ENCODE data around the gene SPG11. TPM values are rescaled to one million over a fixed set of nuclear protein-coding genes. Genes with fewer than 3 reads are reported as not detected.

SPG11 gene
- total and polyA plus RNA-seq, 9 of the 15 experiments (the other 6 are each of a cell fraction or from before 2014, with no cell fraction given) = 23.3 to 71.2 (median 45.6) TPM

GRCh38 chr15:44536962-44537734 is 126.3 kb downstream of the SPG11 start, which contains the start of gene EIF3J (continued):
- 0 out of 2 replicates have a peak, but pooled peaks have one; percentile 64 for TF ChIP-seq ZNF766 (CRISPR knock-in tag; conservative IDR thresholded peaks at IDR 0.05)
- TF ChIP-seq CTBP1 (IDR thresholded peaks at IDR 0.05; ENCODE audit: borderline replicate concordance) = 0 out of 2 replicates have a peak, but pooled peaks have one; percentile 9
- peak; percentile 23; the same call in 1 of the 2 replicates for TF ChIP-seq E2F3 (CRISPR knock-in tag; IDR thresholded peaks at IDR 0.05)
- TF ChIP-seq ETS1 (conservative IDR thresholded peaks at IDR 0.05; ENCODE audit: control insufficient read depth, low read depth, low read length) = peak; percentile 31; the same call in 1 of the 2 replicates
- TF ChIP-seq NR2F6 (CRISPR knock-in tag; IDR thresholded peaks at IDR 0.05) = no peak
- no peak; the same call in 1 of the 2 replicates for TF ChIP-seq IRF1 (CRISPR knock-in tag; IDR thresholded peaks at IDR 0.05; ENCODE audit: borderline replicate concordance)
- TF ChIP-seq TCF3 (CRISPR knock-in tag; IDR thresholded peaks at IDR 0.05) = no peak
- TF ChIP-seq PATZ1 (CRISPR knock-in tag; IDR thresholded peaks at IDR 0.05; ENCODE audit: borderline replicate concordance) = no peak
- peak; percentile 97 for TF ChIP-seq SUPT5H (IDR thresholded peaks at IDR 0.05)
- TF ChIP-seq NONO (IDR thresholded peaks at IDR 0.05; ENCODE audit: low read depth in 2 of 2, low read length in 1 of 2) = peak in 1 of 2 experiments; percentile 89; a peak in 2 of 4 replicates
- no peak for TF ChIP-seq SMARCB1 (IDR thresholded peaks at IDR 0.05; ENCODE audit: insufficient read length, low read depth)
- peak; percentile 87 for TF ChIP-seq ATF3 (IDR thresholded peaks at IDR 0.05)
- TF ChIP-seq ATF3 (CRISPR knock-in tag; conservative IDR thresholded peaks at IDR 0.05) = peak; percentile 66; the same call in 1 of the 2 replicates
- no peak for TF ChIP-seq XRCC4 (IDR thresholded peaks at IDR 0.05; ENCODE audit: extremely low read depth, insufficient read depth, insufficient read length)
- TF ChIP-seq CCAR2 (IDR thresholded peaks at IDR 0.05; ENCODE audit: low read depth, low read length) = no peak
- no peak for TF ChIP-seq ZNF444 (CRISPR knock-in tag; IDR thresholded peaks at IDR 0.05)
- TF ChIP-seq SREBF1 (IDR thresholded peaks at IDR 0.05; ENCODE audit: borderline replicate concordance, low read depth, low read length) = no peak
- no peak for TF ChIP-seq GATA2 (CRISPR knock-in tag; IDR thresholded peaks at IDR 0.05)
- TF ChIP-seq, protein P1, sequence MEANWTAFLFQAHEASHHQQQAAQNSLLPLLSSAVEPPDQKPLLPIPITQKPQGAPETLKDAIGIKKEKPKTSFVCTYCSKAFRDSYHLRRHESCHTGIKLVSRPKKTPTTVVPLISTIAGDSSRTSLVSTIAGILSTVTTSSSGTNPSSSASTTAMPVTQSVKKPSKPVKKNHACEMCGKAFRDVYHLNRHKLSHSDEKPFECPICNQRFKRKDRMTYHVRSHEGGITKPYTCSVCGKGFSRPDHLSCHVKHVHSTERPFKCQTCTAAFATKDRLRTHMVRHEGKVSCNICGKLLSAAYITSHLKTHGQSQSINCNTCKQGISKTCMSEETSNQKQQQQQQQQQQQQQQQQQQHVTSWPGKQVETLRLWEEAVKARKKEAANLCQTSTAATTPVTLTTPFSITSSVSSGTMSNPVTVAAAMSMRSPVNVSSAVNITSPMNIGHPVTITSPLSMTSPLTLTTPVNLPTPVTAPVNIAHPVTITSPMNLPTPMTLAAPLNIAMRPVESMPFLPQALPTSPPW (CRISPR knock-in tag; IDR thresholded peaks at IDR 0.05) = peak; percentile 33
- TF ChIP-seq ZKSCAN1 (IDR thresholded peaks at IDR 0.05; ENCODE audit: low read depth, low read length) = no peak
- TF ChIP-seq CHD4 (IDR thresholded peaks at IDR 0.05; ENCODE audit: insufficient read depth, insufficient replicate concordance, low read depth, low read length, poor library complexity, severe bottlenecking) = no peak
- TF ChIP-seq POLR2A (conservative IDR thresholded peaks at IDR 0.05) = peak; percentile 97

Data from K562 (cell line).